HL-60 (cell line): ENCODE data around the gene TIGAR.

ENCODE experiments used
- CTCF ChIP-seq: IDR thresholded peaks from one replicate; pipeline ENCODE4 v1.5.1; 2011; ENCODE audit warnings: low read length, control low read depth, inconsistent platforms; ENCODE audit not compliant: insufficient read depth
- POLR2AphosphoS5 ChIP-seq: IDR thresholded peaks from 2 replicates; pipeline ENCODE4 v1.6.1; 2012; ENCODE audit warnings: low read depth

- no peak for TF ChIP-seq POLR2AphosphoS5
- TF ChIP-seq CTCF, result no peak
Observed at GRCh38 chr12:4271717-4272423, 49.1 kb upstream of the TIGAR start.
